ENCODE measurements around the gene C1orf21. TPM values are rescaled to one million over a fixed set of nuclear protein-coding genes. Genes with fewer than 3 reads are reported as not detected.

Gene C1orf21
- total RNA-seq, 4 donors from 2014 or later, result 13.1 to 30.6 (median 22.1) TPM

DNA sequence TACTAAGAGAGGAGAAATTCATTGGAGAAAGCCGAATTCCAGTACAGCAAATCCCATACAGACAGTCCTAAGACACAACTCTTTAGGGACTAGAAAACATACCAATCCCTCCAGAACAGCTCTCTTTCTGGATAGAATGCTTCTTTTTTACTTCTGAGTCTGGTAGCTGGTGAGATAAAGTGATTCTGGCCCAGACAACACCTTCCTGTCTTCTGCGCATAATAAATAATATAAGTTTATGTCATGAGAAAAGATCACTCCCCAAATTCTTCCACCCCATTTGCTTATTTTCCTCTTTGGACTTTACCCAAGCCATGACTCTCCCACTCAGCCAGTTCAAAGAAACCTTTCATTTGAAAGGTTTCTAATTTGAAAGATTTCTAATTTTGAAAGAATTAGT, 269.4 kb downstream of the C1orf21 start:
- Histone ChIP-seq H3K4me3 (replicated peaks in 1 of 3) (no peak overlapping the region), H3K4me1 (no peaks in the 10 kb centered on the region), H3K27me3 (no peaks in the 10 kb centered on the region), H3K9me3 (no peaks in the 10 kb centered on the region), H3K27ac (no peak overlapping the region), H3K36me3 (no peaks in the 10 kb centered on the region)
- 95 to 97% methylated on average over 2 of the region's 2 CpGs for WGBS, 2 donors
- no peak for DNase-seq
- TF ChIP-seq POLR2A (IDR thresholded peaks at IDR 0.05), result no peak
- TF ChIP-seq, protein P1, sequence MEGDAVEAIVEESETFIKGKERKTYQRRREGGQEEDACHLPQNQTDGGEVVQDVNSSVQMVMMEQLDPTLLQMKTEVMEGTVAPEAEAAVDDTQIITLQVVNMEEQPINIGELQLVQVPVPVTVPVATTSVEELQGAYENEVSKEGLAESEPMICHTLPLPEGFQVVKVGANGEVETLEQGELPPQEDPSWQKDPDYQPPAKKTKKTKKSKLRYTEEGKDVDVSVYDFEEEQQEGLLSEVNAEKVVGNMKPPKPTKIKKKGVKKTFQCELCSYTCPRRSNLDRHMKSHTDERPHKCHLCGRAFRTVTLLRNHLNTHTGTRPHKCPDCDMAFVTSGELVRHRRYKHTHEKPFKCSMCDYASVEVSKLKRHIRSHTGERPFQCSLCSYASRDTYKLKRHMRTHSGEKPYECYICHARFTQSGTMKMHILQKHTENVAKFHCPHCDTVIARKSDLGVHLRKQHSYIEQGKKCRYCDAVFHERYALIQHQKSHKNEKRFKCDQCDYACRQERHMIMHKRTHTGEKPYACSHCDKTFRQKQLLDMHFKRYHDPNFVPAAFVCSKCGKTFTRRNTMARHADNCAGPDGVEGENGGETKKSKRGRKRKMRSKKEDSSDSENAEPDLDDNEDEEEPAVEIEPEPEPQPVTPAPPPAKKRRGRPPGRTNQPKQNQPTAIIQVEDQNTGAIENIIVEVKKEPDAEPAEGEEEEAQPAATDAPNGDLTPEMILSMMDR (IDR thresholded peaks at IDR 0.05), result no peak
- intact Hi-C loops (cut with DNase I), result no loop called here

- no peak for TF ChIP-seq POLR2A (IDR thresholded peaks at IDR 0.05)
- TF ChIP-seq, protein P1 (IDR thresholded peaks at IDR 0.05), result no peak
- intact Hi-C loops (cut with DNase I), result no loop called here
- no peak for DNase-seq
Observed at GRCh38 chr1:184658055-184658454, 271.2 kb downstream of the C1orf21 start.

GRCh38 chr1:184660462-184661191, 273.8 kb downstream of the C1orf21 start:
- WGBS, 2 donors, result 94% methylated on average over 2 of the region's 2 CpGs

More at GRCh38 chr1:184658055-184658454, 271.2 kb downstream of the C1orf21 start:
- Histone ChIP-seq H3K27ac (no peak overlapping the region), H3K4me1 (no peaks in the 10 kb centered on the region), H3K9me3 (no peaks in the 10 kb centered on the region), H3K36me3 (no peaks in the 10 kb centered on the region), H3K27me3 (no peaks in the 10 kb centered on the region), H3K4me3 (replicated peaks in 1 of 3) (no peak overlapping the region)
- 97 to 99% methylated on average over 2 of the region's 2 CpGs for WGBS, 2 donors

GRCh38 chr1:184661801-184662200, 275.0 kb downstream of the C1orf21 start:
- Histone ChIP-seq H3K4me3 (replicated peaks in 1 of 3) (no peak overlapping the region), H3K36me3 (no peaks in the 10 kb centered on the region), H3K4me1 (peaks cover 0 to 10% of the 10 kb centered on the region in 2 donors), H3K27me3 (no peaks in the 10 kb centered on the region), H3K27ac (no peak overlapping the region), H3K9me3 (no peaks in the 10 kb centered on the region)
- TF ChIP-seq, protein P1 (IDR thresholded peaks at IDR 0.05), result no peak
- 59 to 87% methylated on average over 1 of the region's 1 CpG for WGBS, 2 donors
- no peak for DNase-seq
- intact Hi-C loops (cut with DNase I), result loop anchor here (10.0 kb wide), 2 partner anchors 437 to 587 kb away; no protein-coding TSS in a partner anchor

More at GRCh38 chr1:184660462-184661191, 273.8 kb downstream of the C1orf21 start:
- Histone ChIP-seq H3K4me1 (peaks cover 0 to 10% of the 10 kb centered on the region in 2 donors), H3K4me3 (replicated peaks in 1 of 3) (no peak overlapping the region), H3K27ac (no peak overlapping the region), H3K36me3 (no peaks in the 10 kb centered on the region), H3K27me3 (no peaks in the 10 kb centered on the region), H3K9me3 (no peaks in the 10 kb centered on the region)
- DNase-seq, result no peak
- no peak for TF ChIP-seq POLR2A (IDR thresholded peaks at IDR 0.05)
- TF ChIP-seq, protein P1 (IDR thresholded peaks at IDR 0.05), result no peak
- intact Hi-C loops (cut with DNase I), result loop anchor here (10.0 kb wide), 2 partner anchors 436 to 586 kb away; no protein-coding TSS in a partner anchor

- no peaks in the 10 kb centered on the region for H3K27me3 ChIP-seq
- peak overlapping the region in 1 of 3 donors; percentile 6 for H3K4me3 ChIP-seq (replicated peaks in 1 of 3)
- intact Hi-C loops (cut with DNase I), result loop anchor here (10.0 kb wide), 2 partner anchors 439 to 589 kb away; no protein-coding TSS in a partner anchor
- peak; percentile 73 to 76 for DNase-seq
- H3K36me3 ChIP-seq, result no peaks in the 10 kb centered on the region
- WGBS, 2 donors, result 20 to 23% methylated on average over 14 to 34 of the region's 40 CpGs
- H3K27ac ChIP-seq, result no peak overlapping the region
- H3K4me1 ChIP-seq, result peaks cover 0 to 10% of the 10 kb centered on the region in 2 donors
- no peaks in the 10 kb centered on the region for H3K9me3 ChIP-seq
- TF ChIP-seq, protein P1 (IDR thresholded peaks at IDR 0.05), result peak; percentile 75 to 94 (median 84)
- no peak for TF ChIP-seq POLR2A (IDR thresholded peaks at IDR 0.05)
Observed at GRCh38 chr1:184664042-184664660, 277.3 kb downstream of the C1orf21 start.

All from thyroid gland (tissue), 4 donors.